Ramos (cell line): Measurements from ENCODE around the gene DMAP1.

ENCODE experiments used
- in situ Hi-C: fragments of 300-500 bp; cut with MboI; formaldehyde crosslinking; loops from one replicate; pipeline ENCODE4 v1.14.3; 2022; ENCODE audit warnings: low sequenced_read_pairs; ENCODE audit not compliant: unreplicated experiment

DMAP1 gene

DNA sequence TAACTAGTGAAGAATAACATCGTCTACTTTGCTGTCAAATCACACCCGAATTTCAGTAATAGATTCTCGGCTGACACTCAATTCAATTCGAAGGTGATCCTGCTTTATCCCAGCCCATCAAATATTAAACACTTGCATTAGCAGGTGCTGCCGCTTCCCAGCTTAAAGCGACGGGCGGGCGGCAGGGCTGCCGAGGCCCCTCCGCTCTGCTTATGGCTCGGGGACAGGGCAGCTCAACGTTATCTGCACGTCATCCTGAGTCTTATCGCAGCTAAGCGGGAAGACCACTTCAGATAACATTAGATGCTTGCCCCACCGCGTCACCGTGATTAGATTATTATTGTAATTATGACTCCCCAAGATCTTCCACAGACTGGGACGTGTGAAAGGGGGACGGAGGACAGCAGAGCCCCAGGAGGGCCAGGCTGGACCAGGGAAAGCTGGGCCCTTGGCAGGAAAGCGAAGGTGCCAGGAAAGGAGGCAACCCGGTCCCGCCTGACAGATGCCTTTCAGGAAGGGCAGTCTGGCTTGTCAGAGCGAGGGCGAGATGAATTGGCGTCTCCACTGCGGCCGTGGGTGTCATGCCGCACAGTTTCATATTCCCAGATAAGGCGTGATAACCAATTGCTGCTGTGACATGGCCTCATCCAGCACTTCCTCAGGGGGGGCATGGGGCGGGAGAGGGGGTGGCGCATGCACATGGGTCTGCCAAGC lies 37.0 kb downstream of the DMAP1 start:
- in situ Hi-C loops: no loop called here

DNA sequence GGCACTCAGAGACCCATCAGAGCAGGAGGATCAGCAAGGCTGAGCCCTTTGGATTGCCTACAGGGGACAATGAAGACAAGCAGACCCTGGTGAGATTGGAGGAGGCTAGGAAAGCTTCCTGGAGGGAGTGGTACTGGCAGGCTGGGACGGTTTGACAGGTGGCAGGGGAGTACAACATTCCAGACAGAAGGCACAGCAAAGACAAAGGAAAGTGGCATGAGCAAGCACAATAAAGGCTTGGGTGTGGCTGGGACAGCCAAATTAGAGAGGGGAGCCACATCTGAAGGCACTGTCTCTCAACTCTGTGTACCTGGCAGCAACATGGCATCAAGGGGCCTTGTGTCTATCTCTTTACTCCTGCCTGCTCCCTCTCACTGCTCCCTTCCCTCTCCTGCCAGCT lies 38.2 kb downstream of the DMAP1 start:
- in situ Hi-C loops: no loop called here

DNA sequence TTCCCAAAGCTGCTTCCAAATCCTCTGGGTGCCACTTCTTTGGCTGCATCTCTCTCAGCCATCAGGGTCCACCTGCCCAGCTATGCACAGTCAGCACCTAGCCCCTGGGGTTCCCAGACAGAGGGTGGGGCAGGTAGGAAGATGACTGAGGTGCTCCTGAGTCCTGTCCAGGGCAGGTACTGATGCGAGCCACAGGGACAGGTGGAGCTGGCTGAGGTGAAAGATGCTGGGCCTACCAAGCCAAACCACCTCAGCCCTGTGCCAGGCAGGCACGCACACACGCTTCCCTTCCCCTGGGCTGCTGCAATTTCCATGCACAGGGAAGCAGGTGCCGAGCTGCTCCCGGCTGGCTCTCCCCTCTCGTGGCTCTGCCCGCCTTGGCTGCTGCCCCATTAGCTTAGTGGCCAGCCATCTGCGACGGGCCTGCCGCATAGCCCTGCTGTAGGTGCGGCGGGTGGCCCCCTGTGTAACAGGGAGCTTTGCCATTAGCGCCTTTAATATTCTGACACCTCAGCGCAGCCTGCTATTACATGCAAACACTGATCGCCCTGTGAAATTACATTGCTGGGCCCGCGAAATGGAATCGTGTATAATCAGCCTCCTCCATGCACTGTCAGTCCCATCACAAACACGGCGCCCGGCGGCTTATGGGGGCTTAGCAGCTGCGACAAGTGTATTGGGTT lies 38.9 kb downstream of the DMAP1 start:
- in situ Hi-C loops: no loop called here

DNA sequence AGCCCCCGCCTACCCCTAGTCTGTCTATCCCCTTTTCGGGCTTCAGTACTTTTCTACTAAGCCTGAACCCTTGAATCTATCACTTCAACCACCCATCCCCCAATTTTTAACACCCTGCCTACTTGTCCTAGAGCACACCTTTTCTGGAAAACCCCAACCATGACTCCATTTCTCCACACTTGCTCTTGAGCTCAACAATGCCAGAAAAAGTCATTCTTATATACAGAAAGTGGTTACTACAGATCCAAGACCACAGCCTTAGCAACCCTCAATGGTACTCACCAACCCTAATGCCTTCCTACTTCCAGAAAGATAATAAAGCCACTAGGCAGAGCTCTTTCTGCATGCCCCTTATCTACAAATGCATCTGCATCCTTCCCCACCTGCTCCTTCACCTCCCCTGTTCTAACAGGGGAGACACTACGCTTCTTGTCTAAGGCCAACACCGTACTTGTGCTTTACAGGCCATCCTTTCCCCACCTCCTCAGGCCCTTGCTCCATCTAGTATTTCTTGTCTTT lies 41.2 kb downstream of the DMAP1 start:
- in situ Hi-C loops: no loop called here

- in situ Hi-C loops: no loop called here
Observed at GRCh38 chr1:44256762-44257554, 43.7 kb downstream of the DMAP1 start.

GRCh38 chr1:44259090-44259489 lies 45.8 kb downstream of the DMAP1 start:
- in situ Hi-C loops: no loop called here

GRCh38 chr1:44260792-44261170 lies 47.5 kb downstream of the DMAP1 start:
- in situ Hi-C loops: no loop called here

GRCh38 chr1:44261171-44261817 lies 48.0 kb downstream of the DMAP1 start:
- in situ Hi-C loops: no loop called here

DNA sequence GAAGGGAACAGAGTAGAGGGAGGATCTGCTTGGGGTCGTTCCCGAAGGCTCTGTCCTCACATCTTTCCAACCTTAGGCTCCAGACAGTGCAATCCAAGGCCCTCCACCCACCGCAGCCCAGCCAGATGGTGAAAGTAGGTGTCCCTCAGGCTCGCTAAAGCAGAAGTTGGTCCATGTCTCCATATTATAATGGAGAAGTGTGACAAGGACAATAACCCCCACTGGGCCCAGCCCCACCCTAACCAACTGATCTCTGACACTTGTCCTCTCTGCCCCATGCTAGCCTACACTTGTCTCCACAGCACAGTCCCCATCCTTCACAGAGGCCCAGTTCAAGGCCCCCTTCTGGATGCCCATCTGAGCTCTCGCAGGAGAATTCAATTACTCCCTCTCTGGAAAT lies 48.7 kb downstream of the DMAP1 start:
- in situ Hi-C loops: no loop called here

DNA sequence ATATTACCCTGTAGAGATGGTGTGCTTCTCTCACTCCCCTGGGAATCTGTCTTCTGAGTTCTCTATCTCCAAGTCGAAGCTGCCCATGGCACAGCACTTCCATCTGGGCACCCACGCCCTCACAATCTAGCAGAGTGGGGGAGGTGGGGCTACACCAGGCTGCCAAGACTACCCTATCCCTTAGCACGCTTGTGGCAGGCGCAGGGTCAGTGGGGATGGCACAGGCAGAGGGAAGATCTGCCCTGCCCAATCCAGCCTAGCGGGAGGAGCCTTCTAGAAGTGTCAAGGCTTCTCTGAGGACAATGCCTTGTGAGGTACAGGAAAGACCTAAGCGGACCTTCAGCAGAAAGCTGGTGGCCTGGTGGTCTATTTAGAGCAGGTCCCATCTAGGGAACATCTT lies 49.1 kb downstream of the DMAP1 start:
- in situ Hi-C loops: no loop called here

GRCh38 chr1:44262816-44263567 lies 49.7 kb downstream of the DMAP1 start:
- in situ Hi-C loops: no loop called here

- in situ Hi-C loops: no loop called here
Observed at GRCh38 chr1:44263568-44264450, 50.5 kb downstream of the DMAP1 start.

DNA sequence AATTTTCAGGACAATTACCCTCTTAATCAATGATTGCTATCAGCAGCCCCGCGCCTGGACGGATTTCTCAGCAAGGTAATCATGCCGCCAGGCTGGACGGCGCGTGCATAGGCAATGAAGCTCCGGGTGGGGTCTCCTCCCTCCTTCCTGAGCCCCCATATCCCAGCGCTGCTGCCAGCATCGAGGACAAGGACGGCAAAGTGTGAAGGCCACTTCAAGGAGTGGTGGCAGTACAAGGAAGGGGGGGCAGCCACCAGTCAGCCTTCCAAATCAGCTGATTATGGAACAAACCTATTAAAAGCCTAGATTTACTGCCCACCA lies 51.1 kb downstream of the DMAP1 start:
- in situ Hi-C loops: no loop called here

GRCh38 chr1:44265656-44266358 lies 52.5 kb downstream of the DMAP1 start:
- in situ Hi-C loops: no loop called here

GRCh38 chr1:44266400-44267344 lies 53.4 kb downstream of the DMAP1 start:
- in situ Hi-C loops: no loop called here

DNA sequence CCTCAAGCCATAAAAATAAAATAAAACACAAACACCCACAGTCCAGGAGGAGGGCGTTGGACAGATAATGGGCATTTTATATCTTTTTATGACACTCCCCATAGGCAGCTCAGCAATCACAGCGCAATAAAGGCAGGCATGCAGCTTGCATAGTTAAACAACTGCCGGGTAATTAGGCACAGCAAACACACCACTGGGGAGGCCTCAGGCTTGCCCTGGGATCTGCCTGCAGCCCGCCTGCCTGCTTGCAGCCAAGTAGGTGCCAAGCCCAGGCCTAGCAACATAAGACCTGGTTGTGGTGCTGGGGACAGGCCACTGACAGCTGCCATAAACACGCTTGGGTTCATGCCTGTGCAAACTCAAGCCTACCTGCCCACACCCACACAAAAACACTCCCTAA lies 54.2 kb downstream of the DMAP1 start:
- in situ Hi-C loops: no loop called here

DNA sequence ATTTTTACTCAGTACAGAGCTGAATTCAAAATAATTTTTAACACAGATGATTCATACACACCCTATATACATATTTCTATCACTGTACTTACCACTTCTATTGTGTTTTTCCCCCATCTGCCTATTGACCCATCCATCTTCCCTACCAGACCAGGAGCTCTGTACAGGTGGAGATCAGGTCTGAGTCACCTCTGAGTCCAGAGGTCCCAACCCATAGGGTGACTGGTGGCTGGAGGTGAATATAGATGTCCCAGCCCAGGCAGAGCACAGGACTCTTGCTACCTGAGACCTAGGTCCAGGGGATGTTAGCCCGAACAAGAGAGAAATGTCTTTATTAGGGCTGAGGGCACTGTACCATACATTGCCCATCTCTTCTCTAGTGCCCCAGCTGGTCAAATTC lies 54.8 kb downstream of the DMAP1 start:
- in situ Hi-C loops: no loop called here
